ENCODE measurements around the gene SLFNL1.

Gene SLFNL1

GRCh38 chr1:41019353-41019745 is 2.2 kb downstream of the SLFNL1 start:
- no peak overlapping the region for H3K27ac ChIP-seq (ENCODE audit: low read depth, low read length, poor library complexity, severe bottlenecking)
- H3K27me3 ChIP-seq (ENCODE audit: insufficient read depth, low read length), result no peaks in the 10 kb centered on the region
- H3K4me1 ChIP-seq (ENCODE audit: insufficient read depth, low read length, severe bottlenecking), result no peaks in the 10 kb centered on the region
- H3K4me3 ChIP-seq (ENCODE audit: low read depth, low read length, poor library complexity, severe bottlenecking), result no peak overlapping the region
- no peak overlapping the region for H3K9ac ChIP-seq (ENCODE audit: low read length)
- no peak for TF ChIP-seq CTCF (IDR thresholded peaks at IDR 0.05; ENCODE audit: low read length)
- TF ChIP-seq EZH2 (IDR thresholded peaks at IDR 0.05; ENCODE audit: borderline replicate concordance, low read length), result no peak
- H3K79me2 ChIP-seq (ENCODE audit: insufficient read depth, low read length), result no peaks in the 10 kb centered on the region
- no peak overlapping the region for H2AFZ ChIP-seq (ENCODE audit: low read length)
- no peaks in the 10 kb centered on the region for H3K9me3 ChIP-seq (ENCODE audit: low read length)
- H3K9me2 ChIP-seq (ENCODE audit: low read depth, low read length), result no peaks in the 10 kb centered on the region
- peaks cover 50% of the 10 kb centered on the region for H3K36me3 ChIP-seq (ENCODE audit: insufficient read depth, low read length)
- no peak overlapping the region for H3K4me2 ChIP-seq (ENCODE audit: low read length)
- H4K20me1 ChIP-seq (ENCODE audit: insufficient read depth, low read length), result no peaks in the 10 kb centered on the region
- no peaks in the 10 kb centered on the region for H3F3A ChIP-seq (ENCODE audit: insufficient read depth, low read length)

- TF ChIP-seq CTCF (IDR thresholded peaks at IDR 0.05; ENCODE audit: low read length), result no peak
- no peak for TF ChIP-seq EZH2 (IDR thresholded peaks at IDR 0.05; ENCODE audit: borderline replicate concordance, low read length)
- no peaks in the 10 kb centered on the region for H3F3A ChIP-seq (ENCODE audit: insufficient read depth, low read length)
- H3K79me2 ChIP-seq (ENCODE audit: insufficient read depth, low read length), result no peaks in the 10 kb centered on the region
- no peaks in the 10 kb centered on the region for H3K27me3 ChIP-seq (ENCODE audit: insufficient read depth, low read length)
- no peak overlapping the region for H3K9ac ChIP-seq (ENCODE audit: low read length)
- H3K4me3 ChIP-seq (ENCODE audit: low read depth, low read length, poor library complexity, severe bottlenecking), result no peak overlapping the region
- no peaks in the 10 kb centered on the region for H4K20me1 ChIP-seq (ENCODE audit: insufficient read depth, low read length)
- H3K4me1 ChIP-seq (ENCODE audit: insufficient read depth, low read length, severe bottlenecking), result no peaks in the 10 kb centered on the region
- no peaks in the 10 kb centered on the region for H3K9me2 ChIP-seq (ENCODE audit: low read depth, low read length)
- H3K27ac ChIP-seq (ENCODE audit: low read depth, low read length, poor library complexity, severe bottlenecking), result no peak overlapping the region
- H3K9me3 ChIP-seq (ENCODE audit: low read length), result no peaks in the 10 kb centered on the region
- peaks cover 63% of the 10 kb centered on the region for H3K36me3 ChIP-seq (ENCODE audit: insufficient read depth, low read length)
- H3K4me2 ChIP-seq (ENCODE audit: low read length), result no peak overlapping the region
- no peak overlapping the region for H2AFZ ChIP-seq (ENCODE audit: low read length)
These were observed 3.5 kb downstream of the SLFNL1 start for GRCh38 chr1:41018018-41018410.

GRCh38 chr1:41017141-41018017 is 4.1 kb downstream of the SLFNL1 start:
- Histone ChIP-seq H3K4me1 (ENCODE audit: insufficient read depth, low read length, severe bottlenecking) (no peaks in the 10 kb centered on the region), H3K4me3 (ENCODE audit: low read depth, low read length, poor library complexity, severe bottlenecking) (no peak overlapping the region), H2AFZ (ENCODE audit: low read length) (no peak overlapping the region), H3K9ac (ENCODE audit: low read length) (no peak overlapping the region), H3K9me2 (ENCODE audit: low read depth, low read length) (no peaks in the 10 kb centered on the region), H3F3A (ENCODE audit: insufficient read depth, low read length) (no peaks in the 10 kb centered on the region), H3K27me3 (ENCODE audit: insufficient read depth, low read length) (no peaks in the 10 kb centered on the region), H3K36me3 (ENCODE audit: insufficient read depth, low read length) (peaks cover 68% of the 10 kb centered on the region), H3K9me3 (ENCODE audit: low read length) (no peaks in the 10 kb centered on the region), H3K4me2 (ENCODE audit: low read length) (no peak overlapping the region), H4K20me1 (ENCODE audit: insufficient read depth, low read length) (no peaks in the 10 kb centered on the region), H3K27ac (ENCODE audit: low read depth, low read length, poor library complexity, severe bottlenecking) (no peak overlapping the region), H3K79me2 (ENCODE audit: insufficient read depth, low read length) (no peaks in the 10 kb centered on the region)
- TF ChIP-seq CTCF (IDR thresholded peaks at IDR 0.05; ENCODE audit: low read length) (no peak), EZH2 (IDR thresholded peaks at IDR 0.05; ENCODE audit: borderline replicate concordance, low read length) (no peak)
